IMR-90 (cell line): Measurements from ENCODE around the gene RCOR3. TPM values are rescaled to one million over a fixed set of nuclear protein-coding genes. Genes with fewer than 3 reads are reported as not detected.

Source experiments
- ATAC-seq: fragments of 200-7000 bp; cut with Tn5 transposase; 2 replicates; pipeline ENCODE4 v1.9.1; 2020; ENCODE audit warnings: low read depth, mild to moderate bottlenecking, moderate library complexity
- BruUV-seq: library from RNA; stranded (reverse); fragments of 400-500 nt; replicated peaks from 2 replicates; lab custom pipeline; 2021; lab: Mats Ljungman, UMichigan
- CTCF ChIA-PET: fragments of 300-600 bp; formaldehyde crosslinking; extraction: SDS; loops from one replicate; lab custom pipeline; 2021; ENCODE audit warnings: antibody characterized with exemption; lab: Yijun Ruan, JAX
- POLR2A ChIA-PET: fragments of 300-600 bp; sonication (Branson Sonifier 250); formaldehyde crosslinking; loops from one replicate; lab custom pipeline; 2022; ENCODE audit warnings: antibody characterized with exemption; ENCODE audit not compliant: unreplicated experiment; lab: Charles Lee
- DNase-seq: peaks from one replicate; pipeline ENCODE4 v3.0.0; 2013
- H2AFZ ChIP-seq: replicated peaks from 2 replicates; pipeline ENCODE3; 2013; ENCODE audit warnings: low read length, mild to moderate bottlenecking; ENCODE audit not compliant: poor library complexity
- H2AK5ac ChIP-seq: 2 replicates; pipeline ENCODE4 v1.6.1; 2013; ENCODE audit warnings: low read depth, low read length, inconsistent platforms
- H2AK9ac ChIP-seq: replicated peaks from 2 replicates; pipeline ENCODE3; 2013; ENCODE audit warnings: mild to moderate bottlenecking, low read depth, low read length, moderate library complexity; ENCODE audit not compliant: poor library complexity
- H2BK120ac ChIP-seq: 2 replicates; pipeline ENCODE4 v1.6.1; 2013; ENCODE audit warnings: low read depth, low read length, inconsistent platforms
- H2BK15ac ChIP-seq: 3 replicates; pipeline ENCODE4 v1.6.1; 2013; ENCODE audit warnings: low read depth, low read length, inconsistent platforms
- H2BK20ac ChIP-seq: 2 replicates; pipeline ENCODE4 v1.6.1; 2013; ENCODE audit warnings: low read depth, mild to moderate bottlenecking, inconsistent platforms, low read length, moderate library complexity
- H2BK5ac ChIP-seq: 2 replicates; pipeline ENCODE4 v1.6.1; 2013; ENCODE audit warnings: mild to moderate bottlenecking, low read depth, low read length, inconsistent platforms; ENCODE audit not compliant: poor library complexity, severe bottlenecking
- H3K14ac ChIP-seq: replicated peaks from 2 replicates; pipeline ENCODE4 v1.6.1; 2013; ENCODE audit warnings: low read depth, low read length, inconsistent platforms
- H3K18ac ChIP-seq: 2 replicates; pipeline ENCODE4 v1.6.1; 2013; ENCODE audit warnings: low read depth, low read length, control low read depth
- H3K23ac ChIP-seq: 2 replicates; pipeline ENCODE4 v1.6.1; 2013; ENCODE audit warnings: low read depth, low read length, inconsistent platforms
- H3K27ac ChIP-seq: 2 replicates; pipeline ENCODE4 v1.5.1; 2013; ENCODE audit warnings: mild to moderate bottlenecking, control low read depth, low read length; ENCODE audit not compliant: insufficient read depth
- H3K27me3 ChIP-seq: 2 replicates; pipeline ENCODE4 v1.6.1; 2013; ENCODE audit warnings: low read length; ENCODE audit not compliant: control insufficient read depth, insufficient read depth
- H3K36me3 ChIP-seq: 2 replicates; pipeline ENCODE4 v1.6.1; 2013; ENCODE audit warnings: low read length, mixed read lengths; ENCODE audit not compliant: control insufficient read depth, insufficient read depth
- H3K4ac ChIP-seq: 2 replicates; pipeline ENCODE4 v1.6.1; 2013; ENCODE audit warnings: low read depth, low read length, inconsistent platforms
- H3K4me1 ChIP-seq: 2 replicates; pipeline ENCODE4 v1.6.1; 2013; ENCODE audit warnings: low read length, mixed read lengths; ENCODE audit not compliant: control insufficient read depth, insufficient read depth
- H3K4me2 ChIP-seq: 2 replicates; pipeline ENCODE4 v1.6.1; 2013; ENCODE audit warnings: low read depth, mild to moderate bottlenecking, control low read depth, low read length, moderate library complexity
- H3K4me3 ChIP-seq: 2 replicates; pipeline ENCODE4 v1.5.1; 2013; ENCODE audit warnings: low read depth, mild to moderate bottlenecking, control low read depth, low read length, moderate library complexity; ENCODE audit not compliant: insufficient read depth
- H3K56ac ChIP-seq: 2 replicates; pipeline ENCODE4 v1.6.1; 2013; ENCODE audit warnings: low read length, inconsistent platforms; ENCODE audit not compliant: insufficient read depth; ENCODE audit errors: extremely low read depth
- H3K79me1 ChIP-seq, 2 experiments: 2 replicates each; pipeline ENCODE4 v1.6.1; 2013; ENCODE audit warnings: low read length in 2 of 2, inconsistent platforms in 1 of 2, low read depth in 1 of 2
- H3K9ac ChIP-seq: 2 replicates; pipeline ENCODE4 v1.6.1; 2013; ENCODE audit warnings: low read depth, low read length, control low read depth
- H3K9me1 ChIP-seq: 2 replicates; pipeline ENCODE4 v1.6.1; 2013; ENCODE audit warnings: low read length, inconsistent platforms; ENCODE audit not compliant: insufficient read depth
- H3K9me3 ChIP-seq: 2 replicates; pipeline ENCODE4 v1.6.1; 2013; ENCODE audit warnings: low read length; ENCODE audit not compliant: control insufficient read depth, insufficient read depth
- H4K20me1 ChIP-seq: 2 replicates; pipeline ENCODE4 v1.6.1; 2013; ENCODE audit warnings: low read length, inconsistent platforms; ENCODE audit not compliant: insufficient read depth
- H4K5ac ChIP-seq: 2 replicates; pipeline ENCODE4 v1.6.1; 2013; ENCODE audit warnings: mild to moderate bottlenecking, low read depth, low read length, control low read depth
- H4K8ac ChIP-seq, 2 experiments: 2 replicates each; pipeline ENCODE4 v1.6.1; 2013; ENCODE audit warnings: low read depth in 2 of 2, low read length in 2 of 2, control low read depth in 1 of 2, inconsistent platforms in 1 of 2
- H4K91ac ChIP-seq: 2 replicates; pipeline ENCODE4 v1.6.1; 2013; ENCODE audit warnings: low read depth, low read length, inconsistent platforms; ENCODE audit not compliant: insufficient read depth
- CHD1 ChIP-seq: IDR thresholded peaks from 2 replicates; pipeline ENCODE4 v1.6.1; 2012; ENCODE audit warnings: low read depth, low read length, improper control_type of control experiment
- MAFK ChIP-seq: IDR thresholded peaks from 2 replicates; pipeline ENCODE4 v1.6.1; 2012; ENCODE audit warnings: low read depth, low read length, improper control_type of control experiment
- MAZ ChIP-seq: IDR thresholded peaks from 2 replicates; pipeline ENCODE4 v1.6.1; 2012; ENCODE audit warnings: low read depth, mild to moderate bottlenecking, low read length, improper control_type of control experiment, moderate library complexity, borderline replicate concordance
- MXI1 ChIP-seq: IDR thresholded peaks from 2 replicates; pipeline ENCODE4 v1.6.1; 2012; ENCODE audit warnings: low read depth, mild to moderate bottlenecking, low read length, moderate library complexity, borderline replicate concordance
- POLR2A ChIP-seq: IDR thresholded peaks from 2 replicates; pipeline ENCODE4 v1.6.1; 2012; ENCODE audit warnings: mild to moderate bottlenecking, low read depth, low read length
- WGBS, 2 experiments: methylation state at CpG; one replicate each; pipeline versions ENCODE4 v1.1.5 to v1.1.7; 2013; ENCODE audit warnings: missing lambda C conversion rate in 2 of 2; ENCODE audit not compliant: insufficient read length in 1 of 2; ENCODE audit errors: extremely low coverage in 2 of 2; 5-methylcytosine and 5-hydroxymethylcytosine counted together
- dilution Hi-C: fragments of 300-500 bp; cut with HindIII; formaldehyde crosslinking; loops from one replicate; pipeline ENCODE4 v1.14.3; 2018; ENCODE audit warnings: low sequenced_read_pairs; ENCODE audit not compliant: unreplicated experiment
- in situ Hi-C: fragments of 300-500 bp; cut with MboI; formaldehyde crosslinking; loops from 3 replicates; pipeline ENCODE4 v1.14.3; 2019; ENCODE audit warnings: low sequenced_read_pairs, inconsistent platforms, mixed read lengths
- intact Hi-C: fragments of 100-400 bp; cut with micrococcal nuclease; formaldehyde crosslinking; loops from 2 replicates; pipeline ENCODE4 v1.10.0; 2022
- polyA plus RNA-seq, 3 experiments: library from polyadenylated mRNA; depleted of rRNA; stranded (reverse); fragments of >200 nt; gene quantifications; 2 replicates each; pipeline ENCODE4 v1.2.3, GENCODE V29; 2012; ENCODE audit warnings: low replicate concordance in 1 of 3
- total RNA-seq: library from RNA; depleted of rRNA; stranded (reverse); fragments of >200 nt; gene quantifications from 2 replicates; pipeline ENCODE4 v1.2.3, GENCODE V29; 2012
- TF ChIP-seq, protein P1 (sequence below): fragments of 150-350 bp; IDR thresholded peaks from 2 replicates; pipeline ENCODE4 v1.6.1; 2016; ENCODE audit warnings: low read depth, mild to moderate bottlenecking, low read length, moderate library complexity, borderline replicate concordance

Gene RCOR3
- total and polyA plus RNA-seq, 2 of the 4 experiments (the other 2 are of a cell fraction), result 8.1 to 16.4 TPM

DNA sequence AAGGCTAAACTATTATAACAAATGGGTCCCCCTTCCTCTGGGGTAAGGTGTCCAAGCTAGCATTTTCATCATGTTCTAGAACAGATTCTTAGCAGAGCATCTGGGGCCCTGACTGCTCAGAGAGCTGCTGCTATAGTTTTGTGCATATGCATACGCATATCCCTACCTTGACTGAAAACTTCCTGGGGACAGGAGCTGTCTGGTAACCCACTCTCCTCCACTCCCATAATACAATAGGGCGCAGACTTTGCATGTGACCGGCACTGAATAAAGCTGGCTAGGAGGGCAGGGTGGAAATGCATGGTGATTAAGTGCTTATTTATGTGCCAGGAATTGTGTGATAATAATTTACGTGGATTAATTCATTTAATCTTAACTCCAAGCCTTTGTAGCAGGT, 79.1 kb downstream of the RCOR3 start:
- no TSS peak for BruUV-seq
- no peak for ATAC-seq
- 0 out of 2 replicates have a peak, but pooled peaks cover 1% of the 10 kb centered on the region for H3K36me3 ChIP-seq
- TF ChIP-seq MAZ (no peak), MXI1 (no peak), CHD1 (no peak), POLR2A (no peak), MAFK (no peak)
- TF ChIP-seq, protein P1, sequence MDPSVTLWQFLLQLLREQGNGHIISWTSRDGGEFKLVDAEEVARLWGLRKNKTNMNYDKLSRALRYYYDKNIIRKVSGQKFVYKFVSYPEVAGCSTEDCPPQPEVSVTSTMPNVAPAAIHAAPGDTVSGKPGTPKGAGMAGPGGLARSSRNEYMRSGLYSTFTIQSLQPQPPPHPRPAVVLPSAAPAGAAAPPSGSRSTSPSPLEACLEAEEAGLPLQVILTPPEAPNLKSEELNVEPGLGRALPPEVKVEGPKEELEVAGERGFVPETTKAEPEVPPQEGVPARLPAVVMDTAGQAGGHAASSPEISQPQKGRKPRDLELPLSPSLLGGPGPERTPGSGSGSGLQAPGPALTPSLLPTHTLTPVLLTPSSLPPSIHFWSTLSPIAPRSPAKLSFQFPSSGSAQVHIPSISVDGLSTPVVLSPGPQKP, result no peak
- no peak overlapping the region for H2BK20ac ChIP-seq
- H3K9me1 ChIP-seq, result peaks cover 30% of the 10 kb centered on the region
- H3K18ac ChIP-seq, result no peak overlapping the region
- H4K5ac ChIP-seq, result no peak overlapping the region
- no peak overlapping the region for H3K27ac ChIP-seq
- H2AK5ac ChIP-seq, result no peak overlapping the region
- H2AFZ ChIP-seq, result no peak overlapping the region
- H4K91ac ChIP-seq, result no peak overlapping the region
- peaks cover 9% of the 10 kb centered on the region for H3K4me1 ChIP-seq
- H3K9ac ChIP-seq, result no peak overlapping the region
- CTCF ChIA-PET, result no interaction called here
- H2BK5ac ChIP-seq, result no peak overlapping the region
- POLR2A ChIA-PET, result no interaction called here
- H4K8ac ChIP-seq, result no peak overlapping the region
- WGBS, 2 experiments, result 100% methylated on average over 1 of the region's 4 CpGs; no CpG with 5 or more reads in 1 of the 2 experiments
- in situ Hi-C loops, result no loop called here
- H3K14ac ChIP-seq, result no peak overlapping the region
- no peak overlapping the region for H2AK9ac ChIP-seq
- H3K4me2 ChIP-seq, result no peak overlapping the region
- dilution Hi-C loops, result no loop called here
- no peak overlapping the region for H2BK15ac ChIP-seq
- no peaks in the 10 kb centered on the region for H3K27me3 ChIP-seq
- H3K4me3 ChIP-seq, result no peak overlapping the region
- no peaks in the 10 kb centered on the region for H3K9me3 ChIP-seq
- no peak overlapping the region for H3K23ac ChIP-seq
- no peak overlapping the region for H3K4ac ChIP-seq
- peaks cover 37 to 78% of the 10 kb centered on the region in 2 experiments for H3K79me1 ChIP-seq
- no peak for DNase-seq
- peaks cover 78% of the 10 kb centered on the region for H4K20me1 ChIP-seq
- intact Hi-C loops, result no loop called here
- H3K56ac ChIP-seq, result no peak overlapping the region
- no peak overlapping the region for H2BK120ac ChIP-seq
